Type B pancreatic cell (in vitro differentiated cells): ENCODE results near the gene MEN1. TPM values are rescaled to one million over a fixed set of nuclear protein-coding genes. Genes with fewer than 3 reads are reported as not detected.

ENCODE experiments used
- DNase-seq: peaks from one replicate; pipeline ENCODE4 v3.0.0; 2021; ENCODE audit warnings: mixed read lengths; ENCODE audit not compliant: unreplicated experiment; ENCODE audit errors: extremely low spot score
- H3K27ac Mint-ChIP-seq: 2 replicates; pipeline ENCODE4 v1.8.0; 2021; ENCODE audit warnings: mild to moderate bottlenecking, mixed read lengths
- H3K27me3 Mint-ChIP-seq: 2 replicates; pipeline ENCODE4 v1.8.0; 2021; ENCODE audit warnings: mixed read lengths
- H3K36me3 Mint-ChIP-seq: 2 replicates; pipeline ENCODE4 v1.8.0; 2021; ENCODE audit warnings: mixed read lengths
- H3K4me1 Mint-ChIP-seq: one replicate; pipeline ENCODE4 v1.8.0; 2021; ENCODE audit warnings: mixed read lengths; ENCODE audit not compliant: unreplicated experiment
- H3K4me3 Mint-ChIP-seq: 2 replicates; pipeline ENCODE4 v1.8.0; 2021; ENCODE audit warnings: mild to moderate bottlenecking, mixed read lengths
- H3K9me3 Mint-ChIP-seq: 2 replicates; pipeline ENCODE4 v1.8.0; 2021; ENCODE audit warnings: mixed read lengths
- CTCF ChIP-seq: fragments of 200-600 bp; sonication (generic); conservative IDR thresholded peaks from 2 replicates; pipeline ENCODE4 v1.5.0; 2021; ENCODE audit warnings: antibody characterized with exemption, mild to moderate bottlenecking
- total RNA-seq: library from RNA; stranded (reverse); gene quantifications from 2 replicates; pipeline ENCODE4 v1.2.1, GENCODE V29; 2021; ENCODE audit warnings: low replicate concordance

MEN1 gene
- total RNA-seq, 1 donor from 2014 or later: 50.6 TPM

DNA sequence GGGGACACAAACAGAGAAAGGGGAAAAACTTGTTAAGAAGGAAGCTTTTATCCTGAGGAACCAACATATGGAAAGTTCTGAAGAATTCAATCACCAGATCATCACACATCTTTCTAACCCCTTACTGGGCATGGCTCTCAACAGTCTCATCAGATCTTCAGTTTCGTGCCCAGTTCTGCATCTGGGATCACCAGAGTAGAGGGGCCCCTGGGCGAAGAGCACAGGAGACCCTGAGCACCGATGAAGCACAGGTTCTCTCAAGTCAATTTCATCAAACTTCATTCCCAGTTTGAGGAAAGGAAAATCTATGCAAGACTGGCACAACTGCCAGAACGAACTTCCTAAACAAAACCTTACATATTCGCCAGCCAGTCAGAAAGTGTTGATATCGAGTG, 42.1 kb downstream of the MEN1 start:
- Mint-ChIP-seq H3K27ac (peak overlapping the region; percentile 50), H3K27me3 (no peaks in the 10 kb centered on the region), H3K9me3 (no peaks in the 10 kb centered on the region), H3K4me3 (no peak overlapping the region), H3K36me3 (peaks cover 60% of the 10 kb centered on the region), H3K4me1 (peaks cover 28% of the 10 kb centered on the region)
- no peak for TF ChIP-seq CTCF
- no peak for DNase-seq

DNA sequence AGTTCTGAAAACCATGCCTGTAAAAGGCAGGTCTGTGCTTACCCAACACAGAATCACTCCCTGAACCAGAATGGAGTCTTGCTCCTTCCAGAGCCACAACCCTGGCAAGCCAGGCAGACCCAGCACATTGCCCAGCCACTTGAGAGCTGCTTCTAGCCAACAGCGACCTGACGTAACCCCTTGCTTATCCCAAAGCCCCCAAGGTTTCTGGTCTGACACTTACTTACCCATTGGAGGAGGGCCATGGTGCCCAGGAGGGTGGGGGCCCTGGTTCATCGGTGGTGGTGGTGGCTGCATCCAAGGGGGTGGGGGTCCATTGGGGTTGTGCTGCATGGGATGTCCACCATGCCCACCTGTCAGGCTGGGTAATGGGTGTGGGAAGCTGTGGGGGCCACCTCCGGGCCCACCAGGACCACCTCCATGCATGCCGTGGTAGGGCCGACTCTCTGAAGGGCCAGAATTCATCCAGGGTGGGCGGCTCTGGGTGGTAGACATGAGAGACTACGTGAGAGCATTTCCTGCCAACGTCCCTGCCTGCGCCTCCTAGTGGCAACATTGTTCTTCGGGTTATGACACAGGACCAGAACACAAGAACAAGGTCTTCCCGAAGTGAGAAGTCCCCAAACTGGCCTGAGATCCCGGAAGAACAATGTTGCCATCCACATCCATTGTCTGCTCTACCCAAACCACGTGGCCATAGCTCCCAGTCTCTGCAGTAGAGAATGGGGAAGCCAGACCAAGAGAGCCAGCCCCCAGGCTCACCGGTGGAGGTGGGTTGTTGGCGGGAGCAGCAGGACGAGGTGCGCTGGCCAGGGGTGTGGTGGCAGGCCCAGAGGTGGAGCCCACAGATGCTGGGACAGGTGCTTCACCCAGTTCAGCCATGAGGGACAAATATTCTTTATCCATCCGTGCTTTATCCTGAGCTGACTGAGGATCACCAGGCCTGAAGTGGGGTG, 42.7 kb downstream of the MEN1 start:
- H3K4me3 Mint-ChIP-seq: no peak overlapping the region
- peak; percentile 87 for TF ChIP-seq CTCF
- H3K36me3 Mint-ChIP-seq: peaks cover 59% of the 10 kb centered on the region
- peak overlapping the region; percentile 67 for H3K27ac Mint-ChIP-seq
- H3K27me3 Mint-ChIP-seq: no peaks in the 10 kb centered on the region
- no peak for DNase-seq
- peaks cover 34% of the 10 kb centered on the region for H3K4me1 Mint-ChIP-seq
- H3K9me3 Mint-ChIP-seq: no peaks in the 10 kb centered on the region

DNA sequence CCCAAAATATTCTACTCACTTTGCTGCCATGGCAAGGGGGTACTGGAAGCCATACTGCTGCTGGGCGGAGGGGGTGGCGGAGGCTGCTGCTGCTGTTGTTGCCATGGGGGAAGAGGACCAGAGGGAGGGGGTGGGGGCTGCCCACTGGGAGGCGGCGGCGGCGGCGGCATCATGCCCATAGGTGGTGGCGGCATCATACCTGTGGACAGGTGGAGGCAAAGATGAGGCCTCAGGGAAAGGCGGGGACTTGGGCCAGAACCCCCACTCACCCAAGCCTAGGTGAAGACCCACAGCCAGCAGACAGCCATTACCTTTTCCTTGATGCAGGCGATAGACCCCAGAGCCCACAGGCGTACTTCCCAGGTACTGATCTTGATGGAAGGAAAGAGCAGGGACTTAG, 43.5 kb downstream of the MEN1 start:
- Mint-ChIP-seq H3K9me3 (no peaks in the 10 kb centered on the region), H3K4me1 (peaks cover 38% of the 10 kb centered on the region), H3K36me3 (peaks cover 52% of the 10 kb centered on the region), H3K27ac (no peak overlapping the region), H3K4me3 (no peak overlapping the region), H3K27me3 (no peaks in the 10 kb centered on the region)
- no peak for DNase-seq
- TF ChIP-seq CTCF: no peak

DNA sequence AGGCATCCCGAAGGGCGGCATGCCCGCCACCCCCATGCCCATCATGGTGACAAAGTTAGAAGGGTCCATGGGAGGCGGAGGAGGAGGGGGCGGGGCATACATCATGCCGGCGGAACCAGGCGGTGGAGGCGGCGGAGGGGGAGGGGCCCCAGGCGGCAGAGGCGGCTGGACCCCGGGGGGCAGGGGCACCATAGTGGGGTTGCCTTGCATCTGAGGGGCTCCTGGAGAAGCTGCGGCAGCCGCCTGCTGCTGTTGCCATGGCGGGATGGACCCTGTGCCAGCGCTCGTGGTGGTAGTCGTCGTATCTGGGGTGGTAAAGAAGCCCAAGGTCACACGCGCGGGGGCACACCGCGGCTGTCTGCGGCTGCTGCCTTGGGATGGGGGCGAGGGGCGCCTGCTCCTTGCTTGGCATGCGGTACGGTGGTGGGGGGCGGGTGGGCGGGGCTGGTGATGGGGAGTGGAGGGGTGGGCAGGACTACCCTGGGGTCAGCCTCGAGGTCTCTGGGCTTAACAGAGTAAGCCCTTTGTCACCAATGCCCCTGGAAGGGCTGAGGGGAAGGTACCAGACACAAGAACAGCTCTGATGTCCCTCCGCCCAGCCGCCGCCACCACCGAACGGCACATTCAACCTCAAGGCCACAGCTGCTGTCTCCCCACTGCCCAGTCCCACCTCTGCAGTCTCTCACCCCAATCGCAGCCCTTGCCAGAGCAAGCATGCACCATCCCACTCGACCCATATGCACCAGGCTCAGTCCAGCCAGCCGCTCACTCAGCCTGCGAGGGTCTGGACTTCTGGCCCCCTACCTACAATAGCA, 44.3 kb downstream of the MEN1 start:
- Mint-ChIP-seq H3K27me3 (no peaks in the 10 kb centered on the region), H3K36me3 (peaks cover 44% of the 10 kb centered on the region), H3K4me1 (peaks cover 38% of the 10 kb centered on the region), H3K4me3 (no peak overlapping the region), H3K9me3 (no peaks in the 10 kb centered on the region), H3K27ac (no peak overlapping the region)
- no peak for TF ChIP-seq CTCF
- no peak for DNase-seq

- peaks cover 43% of the 10 kb centered on the region for H3K4me1 Mint-ChIP-seq
- peaks cover 38% of the 10 kb centered on the region for H3K36me3 Mint-ChIP-seq
- no peaks in the 10 kb centered on the region for H3K9me3 Mint-ChIP-seq
- H3K27ac Mint-ChIP-seq: peak overlapping the region; percentile 84
- H3K27me3 Mint-ChIP-seq: no peaks in the 10 kb centered on the region
- no peak for DNase-seq
- TF ChIP-seq CTCF: peak; percentile 63
- H3K4me3 Mint-ChIP-seq: peak overlapping the region; percentile 44
These were observed 45.0 kb downstream of the MEN1 start for GRCh38 chr11:64765291-64765850.
